H1 (cell line): ENCODE measurements around the gene CDC45. TPM values are rescaled to one million over a fixed set of nuclear protein-coding genes. Genes with fewer than 3 reads are reported as not detected.

Experiments
- CTBP2 ChIP-seq: IDR thresholded peaks from 2 replicates; pipeline ENCODE4 v1.7.0; 2011; ENCODE audit warnings: borderline replicate concordance, mild to moderate bottlenecking, moderate library complexity, mixed read lengths, low read length; ENCODE audit not compliant: insufficient read depth, insufficient read length
- polyA plus RNA-seq, 7 experiments: library from polyadenylated mRNA; depleted of rRNA in 3 of 7; stranded (reverse) in 5 of 7; unstranded in 2 of 7; fragments of >200 nt in 5 of 7; fragments of 200-250 nt in 2 of 7; gene quantifications; 1 replicate in 5 of 7; 2 replicates in 1 of 7; 4 replicates in 1 of 7; pipeline versions ENCODE4 v1.2.1 to v1.2.3, GENCODE V29; 2011 to 2013; ENCODE audit warnings: missing spikeins in 2 of 7, mixed read lengths in 2 of 7
- total RNA-seq: library from RNA; stranded (reverse); fragmentation: NEBNext Ultra II Directional; extraction: Animal tissue kit (Norgen Biotek cat#: 25700); gene quantifications from 2 replicates; pipeline ENCODE4 v1.2.1, GENCODE V29; 2021

Gene CDC45
- total and polyA plus RNA-seq, 2 of the 8 experiments (the other 6 are each of a cell fraction or from before 2014, with no cell fraction given): 31.9 to 37.7 TPM

- TF ChIP-seq CTBP2: no peak
- TF ChIP-seq, all 59 proteins: peak for 0
Measured at GRCh38 chr22:19509923-19510322, 30.2 kb downstream of the CDC45 start (continued).
